ENCODE data around the gene RPS6KA6. TPM values are rescaled to one million over a fixed set of nuclear protein-coding genes. Genes with fewer than 3 reads are reported as not detected.

Gene RPS6KA6
- total RNA-seq, 1 donor from 2014 or later = 4.7 TPM

DNA sequence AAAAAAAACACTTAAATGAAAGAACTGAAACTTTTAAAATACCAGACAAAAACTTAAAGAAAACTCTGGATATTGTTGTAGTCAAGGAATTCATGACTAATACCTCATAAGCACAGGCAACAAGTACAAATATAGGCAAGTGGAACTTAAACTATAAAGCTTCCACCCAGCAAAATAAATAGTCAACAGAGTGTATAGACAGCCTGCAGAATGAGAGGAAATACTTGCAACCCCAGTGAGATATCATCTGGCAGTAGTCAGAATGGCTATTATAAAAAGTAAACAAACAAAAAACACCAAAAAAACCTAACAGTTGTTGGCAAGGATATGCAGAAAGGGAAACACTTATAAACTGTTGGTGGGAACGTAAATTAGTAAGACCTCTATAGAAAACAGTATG lies 9.6 kb upstream of the RPS6KA6 start:
- H3K27me3 ChIP-seq (ENCODE audit: control insufficient read depth in 3 of 3, insufficient read depth in 3 of 3, low read length in 3 of 3) = no peaks in the 10 kb centered on the region
- no peak overlapping the region for H3K27ac ChIP-seq (ENCODE audit: low read depth, low read length)
- H3K4me1 ChIP-seq (ENCODE audit: control insufficient read depth in 3 of 3, insufficient read depth in 3 of 3, low read length in 3 of 3) = no peaks in the 10 kb centered on the region
- no peak overlapping the region for H3K4me3 ChIP-seq (ENCODE audit: low read length in 3 of 3)
- no peak overlapping the region for H3K9ac ChIP-seq (ENCODE audit: low read depth in 1 of 3, low read length in 3 of 3)
- H3K9me3 ChIP-seq (ENCODE audit: control insufficient read depth in 3 of 3, low read length in 3 of 3) = no peaks in the 10 kb centered on the region
- no peaks in the 10 kb centered on the region for H3K36me3 ChIP-seq (ENCODE audit: control insufficient read depth in 3 of 3, insufficient read depth in 3 of 3, low read length in 3 of 3)

GRCh38 chrX:84192006-84192405 lies 4.0 kb upstream of the RPS6KA6 start:
- no peaks in the 10 kb centered on the region for H3K9me3 ChIP-seq (ENCODE audit: control insufficient read depth in 3 of 3, low read length in 3 of 3)
- H3K9ac ChIP-seq (ENCODE audit: low read depth in 1 of 3, low read length in 3 of 3) = no peak overlapping the region
- peaks cover 0 to 2% (median 0%) of the 10 kb centered on the region in 3 donors for H3K27me3 ChIP-seq (ENCODE audit: control insufficient read depth in 3 of 3, insufficient read depth in 3 of 3, low read length in 3 of 3)
- H3K4me3 ChIP-seq (ENCODE audit: low read length in 3 of 3) = no peak overlapping the region
- H3K4me1 ChIP-seq (ENCODE audit: control insufficient read depth in 3 of 3, insufficient read depth in 3 of 3, low read length in 3 of 3) = peaks cover under 1 to 3% (median 2%) of the 10 kb centered on the region in 3 donors
- no peaks in the 10 kb centered on the region for H3K36me3 ChIP-seq (ENCODE audit: control insufficient read depth in 3 of 3, insufficient read depth in 3 of 3, low read length in 3 of 3)
- no peak overlapping the region for H3K27ac ChIP-seq (ENCODE audit: low read depth, low read length)

DNA sequence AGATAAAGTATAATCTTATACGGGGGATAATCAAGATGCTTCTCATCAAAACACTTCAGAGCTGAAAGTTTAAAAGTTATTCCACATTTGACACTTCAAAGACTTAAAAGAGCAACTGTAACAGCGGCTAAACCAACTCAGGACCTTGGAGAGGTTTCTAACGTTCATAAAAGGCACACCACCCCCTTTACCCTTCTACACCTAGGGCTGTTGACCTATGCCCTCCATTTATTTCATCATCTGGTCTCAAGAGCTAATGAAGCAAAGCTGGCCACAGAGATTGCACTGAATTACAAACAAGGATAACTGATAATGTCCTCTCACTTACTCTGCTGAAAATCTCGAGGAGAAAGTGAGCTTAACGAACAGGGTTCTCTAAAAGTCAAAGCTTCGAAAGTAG lies 1.1 kb upstream of the RPS6KA6 start:
- Histone ChIP-seq H3K9ac (ENCODE audit: low read depth in 1 of 3, low read length in 3 of 3) (no peak overlapping the region), H3K27me3 (ENCODE audit: control insufficient read depth in 3 of 3, insufficient read depth in 3 of 3, low read length in 3 of 3) (peaks cover 0 to 3% (median 0%) of the 10 kb centered on the region in 3 donors), H3K27ac (ENCODE audit: low read depth, low read length) (no peak overlapping the region), H3K9me3 (ENCODE audit: control insufficient read depth in 3 of 3, low read length in 3 of 3) (no peaks in the 10 kb centered on the region), H3K36me3 (ENCODE audit: control insufficient read depth in 3 of 3, insufficient read depth in 3 of 3, low read length in 3 of 3) (no peaks in the 10 kb centered on the region), H3K4me3 (ENCODE audit: low read length in 3 of 3) (no peak overlapping the region), H3K4me1 (ENCODE audit: control insufficient read depth in 3 of 3, insufficient read depth in 3 of 3, low read length in 3 of 3) (peaks cover 3 to 4% (median 3%) of the 10 kb centered on the region in 3 donors)

GRCh38 chrX:84188320-84188834 lies 378 bp upstream of the RPS6KA6 start:
- Histone ChIP-seq H3K27ac (ENCODE audit: low read depth, low read length) (no peak overlapping the region), H3K9me3 (ENCODE audit: control insufficient read depth in 3 of 3, low read length in 3 of 3) (no peaks in the 10 kb centered on the region), H3K36me3 (ENCODE audit: control insufficient read depth in 3 of 3, insufficient read depth in 3 of 3, low read length in 3 of 3) (no peaks in the 10 kb centered on the region), H3K4me1 (ENCODE audit: control insufficient read depth in 3 of 3, insufficient read depth in 3 of 3, low read length in 3 of 3) (peaks cover 3 to 4% (median 3%) of the 10 kb centered on the region in 3 donors), H3K9ac (ENCODE audit: low read depth in 1 of 3, low read length in 3 of 3) (no peak overlapping the region), H3K4me3 (ENCODE audit: low read length in 3 of 3) (peak overlapping the region in 2 of 3 donors; percentile 5 to 35), H3K27me3 (ENCODE audit: control insufficient read depth in 3 of 3, insufficient read depth in 3 of 3, low read length in 3 of 3) (peaks cover 0 to 3% (median 0%) of the 10 kb centered on the region in 3 donors)

DNA sequence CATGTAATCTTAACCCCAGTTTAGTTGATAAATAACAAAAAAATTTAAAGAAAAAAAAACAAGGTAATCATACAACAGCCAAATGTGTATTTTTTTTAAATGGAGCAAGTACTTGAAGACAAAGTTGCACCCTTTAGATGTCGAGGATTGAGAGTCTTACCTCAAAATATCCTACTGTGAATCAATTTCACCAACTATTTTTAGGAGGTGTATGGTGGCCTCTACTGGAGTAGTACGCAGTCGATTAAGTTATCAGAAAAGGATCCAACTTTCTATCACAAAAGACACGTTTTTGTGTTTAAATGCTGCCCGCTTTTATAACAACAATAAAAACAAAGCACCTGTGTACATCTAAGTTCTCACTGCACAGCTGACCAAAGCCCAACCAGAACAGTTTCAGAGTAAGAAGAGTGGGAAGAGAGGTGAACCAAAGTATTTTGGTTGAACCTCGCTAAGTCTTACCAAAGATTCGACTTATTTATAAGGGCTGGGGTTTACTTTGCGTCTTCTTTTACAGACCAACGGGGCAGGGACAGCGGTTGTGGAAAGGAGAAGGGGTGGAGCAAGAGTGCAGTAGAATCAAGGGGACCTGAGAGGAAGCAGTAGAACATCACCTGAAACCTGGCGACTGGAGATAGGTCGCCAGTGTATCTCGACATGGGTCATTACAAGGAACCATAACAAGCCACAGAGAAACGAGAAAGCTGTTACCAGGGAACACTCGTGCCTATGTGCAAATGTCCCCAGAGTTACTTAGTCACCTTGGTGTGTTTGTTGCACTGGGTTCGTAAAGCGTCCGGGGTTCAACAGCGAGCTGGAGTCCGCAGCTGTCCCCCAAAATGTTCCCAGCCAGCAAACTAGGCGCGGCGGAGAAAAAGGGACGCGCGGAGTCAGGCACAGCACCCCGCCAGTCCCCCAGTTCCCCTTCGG lies 1.1 kb downstream of the RPS6KA6 start:
- no peak overlapping the region for H3K27ac ChIP-seq (ENCODE audit: low read depth, low read length)
- H3K4me3 ChIP-seq (ENCODE audit: low read length in 3 of 3) = peak overlapping the region; percentile 54 to 63 (median 60)
- peaks cover 3 to 4% (median 3%) of the 10 kb centered on the region in 3 donors for H3K4me1 ChIP-seq (ENCODE audit: control insufficient read depth in 3 of 3, insufficient read depth in 3 of 3, low read length in 3 of 3)
- H3K9ac ChIP-seq (ENCODE audit: low read depth in 1 of 3, low read length in 3 of 3) = peak overlapping the region in 1 of 3 donors; percentile 33
- H3K9me3 ChIP-seq (ENCODE audit: control insufficient read depth in 3 of 3, low read length in 3 of 3) = no peaks in the 10 kb centered on the region
- peaks cover 0 to 3% (median 0%) of the 10 kb centered on the region in 3 donors for H3K27me3 ChIP-seq (ENCODE audit: control insufficient read depth in 3 of 3, insufficient read depth in 3 of 3, low read length in 3 of 3)
- H3K36me3 ChIP-seq (ENCODE audit: control insufficient read depth in 3 of 3, insufficient read depth in 3 of 3, low read length in 3 of 3) = no peaks in the 10 kb centered on the region

DNA sequence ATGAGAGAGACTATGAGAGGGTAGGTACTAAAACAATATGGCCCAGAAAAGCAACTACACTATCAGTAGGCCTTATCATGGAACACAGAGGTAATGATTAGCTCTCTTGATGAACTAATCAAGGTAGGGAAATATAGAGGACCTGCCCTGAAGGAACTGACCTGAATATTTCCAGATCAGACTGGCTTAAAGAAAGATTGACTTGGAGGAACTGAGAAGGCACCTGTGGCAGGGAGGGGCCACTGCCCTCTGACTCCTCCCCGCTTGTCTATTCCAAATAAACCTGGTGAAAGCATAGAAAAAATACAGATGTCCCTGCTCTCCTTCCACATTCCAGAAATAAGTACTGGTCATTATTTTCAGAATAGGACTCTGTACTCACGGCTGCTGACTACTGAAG lies 5.5 kb downstream of the RPS6KA6 start:
- H3K27me3 ChIP-seq (ENCODE audit: control insufficient read depth in 3 of 3, insufficient read depth in 3 of 3, low read length in 3 of 3) = peaks cover 0 to 3% (median 0%) of the 10 kb centered on the region in 3 donors
- peaks cover 3 to 4% (median 3%) of the 10 kb centered on the region in 3 donors for H3K4me1 ChIP-seq (ENCODE audit: control insufficient read depth in 3 of 3, insufficient read depth in 3 of 3, low read length in 3 of 3)
- H3K4me3 ChIP-seq (ENCODE audit: low read length in 3 of 3) = no peak overlapping the region
- no peaks in the 10 kb centered on the region for H3K36me3 ChIP-seq (ENCODE audit: control insufficient read depth in 3 of 3, insufficient read depth in 3 of 3, low read length in 3 of 3)
- no peaks in the 10 kb centered on the region for H3K9me3 ChIP-seq (ENCODE audit: control insufficient read depth in 3 of 3, low read length in 3 of 3)
- H3K9ac ChIP-seq (ENCODE audit: low read depth in 1 of 3, low read length in 3 of 3) = no peak overlapping the region
- H3K27ac ChIP-seq (ENCODE audit: low read depth, low read length) = no peak overlapping the region

- H3K27ac ChIP-seq (ENCODE audit: low read depth, low read length) = no peak overlapping the region
- no peak overlapping the region for H3K9ac ChIP-seq (ENCODE audit: low read depth in 1 of 3, low read length in 3 of 3)
- no peaks in the 10 kb centered on the region for H3K4me1 ChIP-seq (ENCODE audit: control insufficient read depth in 3 of 3, insufficient read depth in 3 of 3, low read length in 3 of 3)
- no peak overlapping the region for H3K4me3 ChIP-seq (ENCODE audit: low read length in 3 of 3)
- H3K36me3 ChIP-seq (ENCODE audit: control insufficient read depth in 3 of 3, insufficient read depth in 3 of 3, low read length in 3 of 3) = no peaks in the 10 kb centered on the region
- no peaks in the 10 kb centered on the region for H3K27me3 ChIP-seq (ENCODE audit: control insufficient read depth in 3 of 3, insufficient read depth in 3 of 3, low read length in 3 of 3)
- no peaks in the 10 kb centered on the region for H3K9me3 ChIP-seq (ENCODE audit: control insufficient read depth in 3 of 3, low read length in 3 of 3)
These were observed 12.0 kb downstream of the RPS6KA6 start for GRCh38 chrX:84175958-84176357.

- H3K27ac ChIP-seq (ENCODE audit: low read depth, low read length) = no peak overlapping the region
- H3K4me1 ChIP-seq (ENCODE audit: control insufficient read depth in 3 of 3, insufficient read depth in 3 of 3, low read length in 3 of 3) = no peaks in the 10 kb centered on the region
- H3K36me3 ChIP-seq (ENCODE audit: control insufficient read depth in 3 of 3, insufficient read depth in 3 of 3, low read length in 3 of 3) = no peaks in the 10 kb centered on the region
- no peak overlapping the region for H3K4me3 ChIP-seq (ENCODE audit: low read length in 3 of 3)
- no peak overlapping the region for H3K9ac ChIP-seq (ENCODE audit: low read depth in 1 of 3, low read length in 3 of 3)
- no peaks in the 10 kb centered on the region for H3K9me3 ChIP-seq (ENCODE audit: control insufficient read depth in 3 of 3, low read length in 3 of 3)
- no peaks in the 10 kb centered on the region for H3K27me3 ChIP-seq (ENCODE audit: control insufficient read depth in 3 of 3, insufficient read depth in 3 of 3, low read length in 3 of 3)
These were observed 12.7 kb downstream of the RPS6KA6 start for GRCh38 chrX:84175274-84175673.

DNA sequence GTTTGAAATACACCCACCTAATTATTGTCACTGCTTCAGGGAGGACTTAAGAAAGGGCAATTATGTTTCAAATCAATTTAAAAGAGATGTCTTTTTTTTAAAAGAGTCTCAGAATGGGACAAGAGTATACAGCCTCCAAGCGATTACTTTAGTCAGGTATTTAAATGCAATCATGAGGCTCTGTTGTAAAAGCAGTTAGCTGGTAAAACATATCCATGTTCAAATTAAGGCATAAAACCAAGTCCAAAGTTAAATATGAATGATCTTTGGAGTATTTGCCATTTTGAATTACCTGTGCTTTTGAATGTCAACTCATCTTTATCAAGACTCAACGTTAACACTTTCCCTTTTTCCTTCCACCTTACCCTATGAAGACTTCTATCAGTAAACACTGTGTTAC lies 13.7 kb downstream of the RPS6KA6 start:
- H3K4me3 ChIP-seq (ENCODE audit: low read length in 3 of 3) = no peak overlapping the region
- no peaks in the 10 kb centered on the region for H3K27me3 ChIP-seq (ENCODE audit: control insufficient read depth in 3 of 3, insufficient read depth in 3 of 3, low read length in 3 of 3)
- no peaks in the 10 kb centered on the region for H3K4me1 ChIP-seq (ENCODE audit: control insufficient read depth in 3 of 3, insufficient read depth in 3 of 3, low read length in 3 of 3)
- no peaks in the 10 kb centered on the region for H3K36me3 ChIP-seq (ENCODE audit: control insufficient read depth in 3 of 3, insufficient read depth in 3 of 3, low read length in 3 of 3)
- no peaks in the 10 kb centered on the region for H3K9me3 ChIP-seq (ENCODE audit: control insufficient read depth in 3 of 3, low read length in 3 of 3)
- H3K27ac ChIP-seq (ENCODE audit: low read depth, low read length) = no peak overlapping the region
- no peak overlapping the region for H3K9ac ChIP-seq (ENCODE audit: low read depth in 1 of 3, low read length in 3 of 3)

GRCh38 chrX:84170931-84171330 lies 17.1 kb downstream of the RPS6KA6 start:
- Histone ChIP-seq H3K4me1 (ENCODE audit: control insufficient read depth in 3 of 3, insufficient read depth in 3 of 3, low read length in 3 of 3) (no peaks in the 10 kb centered on the region), H3K4me3 (ENCODE audit: low read length in 3 of 3) (no peak overlapping the region), H3K36me3 (ENCODE audit: control insufficient read depth in 3 of 3, insufficient read depth in 3 of 3, low read length in 3 of 3) (no peaks in the 10 kb centered on the region), H3K27ac (ENCODE audit: low read depth, low read length) (no peak overlapping the region), H3K9ac (ENCODE audit: low read depth in 1 of 3, low read length in 3 of 3) (no peak overlapping the region), H3K27me3 (ENCODE audit: control insufficient read depth in 3 of 3, insufficient read depth in 3 of 3, low read length in 3 of 3) (no peaks in the 10 kb centered on the region), H3K9me3 (ENCODE audit: control insufficient read depth in 3 of 3, low read length in 3 of 3) (no peaks in the 10 kb centered on the region)
